Activated CD4-positive, alpha-beta T cell treated with anti-CD3 and anti-CD28 coated beads, Interleukin-2, amount 50 U/mL, for 4 hours (primary cell): Measurements from ENCODE around the gene RENBP.

Experiments used
- DNase-seq, 2 experiments: peaks; one replicate each; pipeline ENCODE4 v3.0.0-alpha.2; 2020

The RENBP gene

DNA sequence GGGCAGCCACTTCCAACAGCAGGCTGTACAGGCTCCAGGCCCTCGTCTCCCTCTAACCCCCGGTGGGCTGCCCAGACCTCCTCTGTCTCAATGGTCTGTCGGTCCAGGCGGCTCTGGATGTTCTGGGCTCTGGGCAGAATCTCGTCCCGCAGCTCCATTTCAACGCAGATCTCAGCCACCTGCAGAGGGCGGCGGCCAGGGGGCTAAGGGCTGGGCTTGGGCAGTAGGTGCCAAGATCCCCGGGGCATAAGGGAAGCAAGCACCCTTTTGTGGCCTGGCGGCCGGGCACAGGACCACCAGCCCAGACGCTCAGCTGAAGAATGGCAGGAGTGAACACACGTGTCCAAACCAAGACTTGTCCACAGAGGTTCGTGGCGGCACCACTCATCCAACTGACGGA is 30.7 kb downstream of the RENBP start:
- no peak for DNase-seq

DNA sequence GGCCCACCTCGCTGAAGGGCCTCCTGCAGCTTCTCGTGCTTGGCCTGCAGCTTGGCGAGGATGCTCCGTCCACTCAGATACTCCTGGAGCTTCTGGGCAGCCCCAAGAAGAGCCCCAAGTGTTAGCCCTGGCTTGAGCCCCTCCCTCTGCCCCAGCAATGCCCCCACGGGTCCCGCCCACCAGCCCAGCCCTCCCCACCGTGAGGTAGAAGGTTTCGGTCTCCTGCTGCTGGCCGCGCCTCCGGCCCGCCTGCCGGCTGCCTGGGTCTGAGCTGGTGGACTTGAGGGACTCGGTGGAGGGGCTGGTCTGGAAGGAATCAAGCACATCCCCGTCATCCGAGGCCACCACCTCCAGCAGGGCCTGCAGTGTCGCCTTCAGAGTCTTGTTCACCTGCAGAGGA is 31.2 kb downstream of the RENBP start:
- DNase-seq: no peak

DNA sequence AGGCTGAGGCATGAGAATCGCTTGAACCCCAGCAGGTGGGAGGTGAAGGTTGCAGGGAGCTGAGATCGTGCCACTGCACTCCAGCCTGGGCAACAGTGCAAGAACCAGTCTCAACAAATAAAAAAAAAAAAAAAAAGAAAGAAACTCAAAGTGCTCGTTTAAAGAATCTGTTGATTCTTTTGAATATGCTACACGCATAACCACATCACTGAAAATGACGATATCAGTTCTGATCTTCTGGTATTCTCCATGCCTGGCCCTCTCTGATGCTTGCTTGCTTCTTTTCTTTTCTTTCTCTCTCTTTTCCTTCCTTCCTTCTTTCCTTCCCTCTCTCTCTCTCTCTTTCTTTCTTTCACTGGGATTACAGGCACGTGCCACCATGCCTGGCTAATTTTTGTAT is 32.6 kb downstream of the RENBP start:
- DNase-seq: no peak

DNA sequence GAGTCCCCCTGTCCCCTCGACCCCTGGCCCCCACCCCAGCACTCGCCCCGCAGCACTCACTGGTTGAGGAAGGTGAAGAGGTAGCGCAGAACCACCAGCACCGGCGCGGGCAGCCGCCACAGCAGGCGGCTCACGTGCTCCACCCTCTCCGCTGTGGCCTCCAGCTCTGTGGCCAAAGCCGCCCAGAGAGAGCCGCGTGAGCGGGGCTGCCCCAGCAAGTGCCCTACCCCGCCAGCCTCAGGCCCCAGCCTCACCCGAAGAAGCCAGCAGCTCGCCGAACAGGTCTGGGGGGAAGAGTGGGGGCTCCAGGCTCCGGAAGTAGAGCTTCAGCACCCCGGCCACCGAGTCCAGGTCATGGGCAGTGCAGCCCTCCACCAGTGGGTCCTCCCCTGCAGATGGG is 34.0 kb downstream of the RENBP start:
- no peak for DNase-seq

DNA sequence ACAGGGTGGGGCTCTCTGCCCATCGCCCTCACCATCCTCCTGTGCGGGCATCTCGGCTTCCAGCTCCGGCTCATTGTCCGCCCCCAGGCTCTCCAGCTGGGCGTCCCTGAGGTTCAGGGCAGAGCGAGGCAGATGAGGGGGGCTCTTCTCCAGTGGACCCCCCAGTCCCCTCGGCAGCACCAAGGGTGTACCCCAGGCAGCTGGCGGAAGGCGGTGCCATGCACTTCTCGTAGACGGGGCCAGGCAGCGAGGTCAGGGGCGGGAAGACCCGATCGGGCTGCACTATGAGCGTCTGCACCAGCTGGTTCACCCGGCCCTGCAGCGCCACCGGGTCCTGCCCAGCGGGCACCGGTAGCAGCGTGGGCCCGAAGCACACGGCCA is 34.5 kb downstream of the RENBP start:
- no peak for DNase-seq

DNA sequence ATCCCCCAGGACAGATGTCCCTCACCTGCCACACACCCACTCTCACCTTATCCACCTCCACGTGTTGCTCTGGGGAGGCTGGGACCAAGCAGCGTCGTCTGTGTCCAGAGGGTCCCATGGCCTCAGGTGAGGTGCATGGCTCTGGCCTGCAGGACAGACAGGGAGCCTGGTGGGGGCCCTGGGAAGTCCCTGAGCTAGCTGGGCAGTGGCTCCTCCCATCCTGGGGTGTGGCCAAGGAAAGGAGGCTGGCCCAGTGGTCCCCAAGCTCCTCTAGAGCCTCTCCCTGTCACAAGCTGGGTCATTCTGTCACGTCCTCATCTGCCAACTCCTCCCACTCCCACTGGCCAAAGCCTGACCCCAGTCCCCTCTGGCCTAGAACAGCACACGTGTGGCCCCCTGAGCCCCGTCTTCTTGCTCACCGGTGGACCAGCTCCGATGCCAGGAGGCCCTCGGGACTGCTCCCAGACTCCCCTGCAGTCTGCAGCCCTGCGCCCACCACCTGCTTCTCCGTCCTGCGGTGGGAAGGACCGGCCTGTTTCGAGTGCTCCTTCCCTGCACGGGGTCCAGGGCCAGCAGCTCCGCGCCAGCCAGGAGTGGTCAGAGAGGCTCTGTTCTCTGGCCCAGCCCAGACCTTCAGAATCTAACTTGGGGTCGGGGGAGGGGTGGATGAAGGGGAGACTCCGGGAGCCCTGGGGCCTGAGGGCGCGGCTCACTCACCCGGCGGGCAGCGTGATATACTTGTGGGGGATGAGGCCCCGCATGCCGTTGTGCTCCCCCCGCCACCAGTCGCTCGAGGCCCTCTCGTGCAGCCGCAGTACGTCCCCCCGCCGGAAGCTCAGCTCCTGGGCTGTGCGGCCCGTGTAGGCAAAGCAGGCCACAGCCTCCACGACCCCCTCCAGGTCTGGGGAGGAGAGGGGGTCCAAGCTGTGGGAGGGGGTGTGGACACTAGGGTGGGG is 35.1 kb downstream of the RENBP start:
- DNase-seq: no peak

DNA sequence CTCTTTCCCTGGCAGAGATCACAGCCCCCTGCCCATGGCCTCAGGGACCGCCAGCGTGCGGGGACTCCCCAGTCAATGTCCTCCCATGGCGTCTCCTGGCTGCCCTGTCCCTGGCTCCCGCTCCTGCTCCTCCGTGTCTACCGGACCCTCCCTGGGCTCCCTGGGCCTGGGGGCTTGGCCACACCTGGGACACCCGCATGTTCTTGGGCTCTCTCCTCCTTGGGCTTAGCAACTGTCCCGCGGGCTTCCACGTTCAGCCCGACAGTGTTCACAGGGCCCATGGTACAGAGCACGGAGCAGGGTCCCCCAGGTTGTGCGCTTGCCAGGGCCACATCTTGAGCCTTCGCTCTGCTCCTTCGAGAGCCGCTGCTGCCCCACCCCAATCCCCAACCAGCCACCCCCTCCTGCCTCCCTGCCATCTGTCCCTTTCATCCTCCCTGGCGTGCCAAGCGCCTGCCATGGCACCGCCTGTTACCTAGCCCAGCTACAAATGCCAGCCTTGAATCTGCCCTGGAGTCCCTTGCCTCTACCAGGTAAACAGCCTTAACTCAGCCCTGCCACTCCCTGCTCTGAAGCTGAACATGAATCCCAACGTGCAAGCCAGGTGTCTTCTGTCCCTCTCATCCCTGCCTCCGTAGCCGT is 36.1 kb downstream of the RENBP start:
- DNase-seq: no peak

DNA sequence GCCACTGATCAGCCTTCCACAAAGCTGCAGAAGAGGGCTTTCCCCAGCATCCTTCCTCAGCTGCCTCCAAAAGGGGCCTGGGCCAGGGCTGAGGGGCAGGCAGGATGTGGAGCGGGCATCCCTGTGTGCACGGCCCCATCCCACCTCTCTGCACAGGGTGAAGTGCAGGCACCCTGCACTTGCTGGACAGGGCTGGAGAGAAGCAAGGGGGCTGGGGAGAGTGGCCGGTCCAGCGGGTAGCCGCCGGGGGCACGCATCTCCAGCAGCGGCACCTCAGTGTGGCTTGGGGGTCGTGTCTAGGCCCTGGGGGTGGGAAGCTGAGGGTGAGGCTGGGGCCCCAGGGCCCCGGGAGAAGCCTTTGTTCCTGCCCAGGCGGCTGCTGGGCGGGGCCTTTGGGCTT is 37.0 kb downstream of the RENBP start:
- DNase-seq: no peak

DNA sequence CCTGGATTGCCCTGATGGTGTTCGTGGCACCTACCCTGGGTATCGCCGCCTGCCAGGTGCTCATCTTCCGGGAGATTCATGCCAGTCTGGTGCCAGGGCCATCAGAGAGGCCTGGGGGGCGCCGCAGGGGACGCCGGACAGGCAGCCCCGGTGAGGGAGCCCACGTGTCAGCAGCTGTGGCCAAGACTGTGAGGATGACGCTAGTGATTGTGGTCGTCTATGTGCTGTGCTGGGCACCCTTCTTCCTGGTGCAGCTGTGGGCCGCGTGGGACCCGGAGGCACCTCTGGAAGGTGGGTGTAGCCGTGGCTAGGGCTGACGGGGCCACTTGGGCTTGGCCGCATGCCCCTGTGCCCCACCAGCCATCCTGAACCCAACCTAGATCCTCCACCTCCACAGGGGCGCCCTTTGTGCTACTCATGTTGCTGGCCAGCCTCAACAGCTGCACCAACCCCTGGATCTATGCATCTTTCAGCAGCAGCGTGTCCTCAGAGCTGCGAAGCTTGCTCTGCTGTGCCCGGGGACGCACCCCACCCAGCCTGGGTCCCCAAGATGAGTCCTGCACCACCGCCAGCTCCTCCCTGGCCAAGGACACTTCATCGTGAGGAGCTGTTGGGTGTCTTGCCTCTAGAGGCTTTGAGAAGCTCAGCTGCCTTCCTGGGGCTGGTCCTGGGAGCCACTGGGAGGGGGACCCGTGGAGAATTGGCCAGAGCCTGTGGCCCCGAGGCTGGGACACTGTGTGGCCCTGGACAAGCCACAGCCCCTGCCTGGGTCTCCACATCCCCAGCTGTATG is 38.1 kb downstream of the RENBP start:
- no peak for DNase-seq

DNA sequence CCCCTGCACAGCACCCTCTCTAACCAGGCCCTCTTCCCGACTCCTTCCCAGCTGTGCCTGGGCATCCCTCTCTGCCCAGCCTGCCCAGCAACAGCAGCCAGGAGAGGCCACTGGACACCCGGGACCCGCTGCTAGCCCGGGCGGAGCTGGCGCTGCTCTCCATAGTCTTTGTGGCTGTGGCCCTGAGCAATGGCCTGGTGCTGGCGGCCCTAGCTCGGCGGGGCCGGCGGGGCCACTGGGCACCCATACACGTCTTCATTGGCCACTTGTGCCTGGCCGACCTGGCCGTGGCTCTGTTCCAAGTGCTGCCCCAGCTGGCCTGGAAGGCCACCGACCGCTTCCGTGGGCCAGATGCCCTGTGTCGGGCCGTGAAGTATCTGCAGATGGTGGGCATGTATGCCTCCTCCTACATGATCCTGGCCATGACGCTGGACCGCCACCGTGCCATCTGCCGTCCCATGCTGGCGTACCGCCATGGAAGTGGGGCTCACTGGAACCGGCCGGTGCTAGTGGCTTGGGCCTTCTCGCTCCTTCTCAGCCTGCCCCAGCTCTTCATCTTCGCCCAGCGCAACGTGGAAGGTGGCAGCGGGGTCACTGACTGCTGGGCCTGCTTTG is 38.9 kb downstream of the RENBP start:
- no peak for DNase-seq

DNA sequence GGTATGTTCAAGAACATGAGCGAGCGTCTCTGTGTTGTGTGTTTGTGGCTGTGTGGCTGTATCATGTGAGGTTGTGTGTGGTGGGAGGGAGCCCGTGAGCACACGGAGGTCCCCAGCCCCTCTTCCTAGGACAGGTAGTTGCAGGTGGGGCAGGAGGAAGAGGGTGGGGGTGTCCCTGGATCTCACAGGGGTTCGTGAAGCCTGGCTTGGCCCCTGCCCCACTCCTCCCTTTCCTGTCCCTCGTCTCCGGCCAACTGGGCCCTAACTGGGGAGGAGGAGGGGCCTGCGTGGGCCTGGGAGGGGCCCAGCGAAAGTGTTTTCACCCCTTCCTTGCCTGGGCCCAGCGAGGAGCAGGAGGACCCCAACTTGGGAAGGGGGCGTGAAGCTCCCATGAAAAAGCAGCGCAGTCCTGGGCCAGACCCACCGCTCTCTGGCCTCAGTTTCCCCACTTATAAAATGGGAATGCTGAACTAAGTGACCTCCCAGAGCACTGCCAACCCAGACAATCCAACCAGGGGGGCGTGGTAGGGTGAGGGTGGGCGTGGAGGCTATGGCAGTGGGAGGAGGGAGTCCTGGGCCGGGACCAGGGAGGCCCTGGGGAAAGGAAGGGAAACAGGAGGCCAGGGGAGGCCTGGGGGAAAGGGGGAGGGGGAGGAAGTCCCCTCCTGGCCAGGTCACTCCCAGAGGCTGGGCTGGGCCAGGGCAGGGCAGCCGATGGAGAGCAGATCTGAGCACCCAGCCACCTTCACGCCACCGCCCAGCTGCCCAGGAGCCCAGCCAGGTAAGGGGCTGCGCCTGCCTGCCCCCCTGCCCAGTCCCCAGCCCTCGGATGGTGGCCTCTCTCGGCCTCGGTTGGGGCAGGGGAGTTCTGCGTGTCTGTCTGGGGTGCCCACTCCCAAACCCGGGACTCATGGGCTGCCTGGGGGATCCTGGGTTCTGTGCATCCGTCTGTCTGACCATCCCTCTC is 40.2 kb downstream of the RENBP start, which contains the start of gene AVPR2:
AVPR2 (plus strand) TSS at position 683 of the 967 bp plus-strand sequence. CDS start 473 bp downstream, outside the sequence.
- no peak for DNase-seq

DNA sequence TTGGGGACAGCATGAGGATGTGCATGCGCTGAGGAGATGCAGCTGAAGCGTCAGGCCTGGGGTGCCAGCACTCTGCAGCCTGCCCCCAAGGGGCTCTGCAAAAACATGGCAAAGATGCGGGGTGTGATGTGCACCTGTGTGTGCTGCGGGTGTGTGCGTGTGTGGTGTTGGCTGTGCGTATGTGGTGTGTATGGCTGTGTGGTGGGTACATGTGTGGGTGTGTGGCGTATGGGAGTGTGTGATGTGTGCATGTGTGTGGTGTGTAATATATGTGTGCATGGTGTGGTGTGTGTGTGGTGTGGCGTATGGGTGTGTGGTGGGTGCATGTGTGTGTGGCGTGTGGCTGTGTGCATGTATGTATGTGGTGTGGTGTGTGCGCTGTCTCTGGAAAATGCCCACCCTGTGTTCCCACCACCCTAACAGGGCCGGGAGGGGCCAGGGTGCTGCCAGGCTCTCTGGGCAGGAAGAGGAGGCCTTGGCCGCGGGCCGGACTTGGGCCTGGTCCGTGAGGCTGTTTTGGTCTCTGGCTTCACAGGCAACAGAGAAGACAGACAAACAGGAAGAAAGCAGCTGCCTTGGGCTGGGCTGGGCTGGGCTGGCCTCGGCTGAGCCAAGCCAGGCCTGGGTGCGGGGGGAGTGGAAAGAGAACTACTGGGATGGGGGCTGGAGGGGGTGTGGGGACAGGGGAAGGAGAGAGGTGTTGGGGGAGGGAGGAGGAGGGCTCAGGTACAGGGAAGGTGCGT is 41.0 kb downstream of the RENBP start:
- DNase-seq: no peak

DNA sequence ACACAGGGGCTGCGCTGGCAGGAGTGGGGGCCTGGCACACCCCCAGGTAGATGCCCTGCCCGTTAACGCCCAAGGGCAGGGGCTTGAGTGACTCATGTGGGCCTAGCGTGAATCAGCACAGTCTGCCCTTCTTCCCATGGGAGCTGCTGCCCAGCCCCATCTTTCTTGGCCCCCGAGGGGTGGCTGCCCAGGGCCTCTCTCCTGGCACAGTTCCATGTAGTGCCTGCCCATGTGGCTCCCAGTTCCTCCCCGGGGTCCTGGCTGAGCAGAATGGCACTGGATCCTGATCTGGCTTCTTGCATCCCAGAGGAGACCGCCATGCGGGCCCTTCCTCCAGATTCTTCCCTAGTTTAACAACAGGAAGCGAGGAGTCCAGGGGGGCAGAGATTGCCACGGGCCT is 42.1 kb downstream of the RENBP start:
- no peak for DNase-seq

DNA sequence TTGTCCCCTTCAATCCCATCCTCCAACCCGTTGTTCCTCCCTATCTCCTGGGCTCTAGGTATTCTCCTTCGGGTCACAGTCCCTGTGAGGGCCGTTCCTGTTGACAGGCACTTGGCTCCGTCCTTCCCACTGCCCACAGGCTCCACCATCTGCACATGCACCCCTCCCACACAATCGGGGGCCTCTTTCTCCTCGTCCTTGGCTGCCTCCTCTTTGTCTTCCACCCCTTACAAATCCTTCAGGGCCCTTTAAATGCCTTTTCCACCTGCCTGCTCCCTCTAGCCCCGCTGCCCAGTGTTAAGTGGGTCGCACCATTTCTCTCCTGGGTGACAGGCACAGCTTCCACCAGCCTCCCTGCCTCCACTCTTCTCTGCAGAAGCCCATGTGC is 42.7 kb downstream of the RENBP start:
- no peak for DNase-seq

DNA sequence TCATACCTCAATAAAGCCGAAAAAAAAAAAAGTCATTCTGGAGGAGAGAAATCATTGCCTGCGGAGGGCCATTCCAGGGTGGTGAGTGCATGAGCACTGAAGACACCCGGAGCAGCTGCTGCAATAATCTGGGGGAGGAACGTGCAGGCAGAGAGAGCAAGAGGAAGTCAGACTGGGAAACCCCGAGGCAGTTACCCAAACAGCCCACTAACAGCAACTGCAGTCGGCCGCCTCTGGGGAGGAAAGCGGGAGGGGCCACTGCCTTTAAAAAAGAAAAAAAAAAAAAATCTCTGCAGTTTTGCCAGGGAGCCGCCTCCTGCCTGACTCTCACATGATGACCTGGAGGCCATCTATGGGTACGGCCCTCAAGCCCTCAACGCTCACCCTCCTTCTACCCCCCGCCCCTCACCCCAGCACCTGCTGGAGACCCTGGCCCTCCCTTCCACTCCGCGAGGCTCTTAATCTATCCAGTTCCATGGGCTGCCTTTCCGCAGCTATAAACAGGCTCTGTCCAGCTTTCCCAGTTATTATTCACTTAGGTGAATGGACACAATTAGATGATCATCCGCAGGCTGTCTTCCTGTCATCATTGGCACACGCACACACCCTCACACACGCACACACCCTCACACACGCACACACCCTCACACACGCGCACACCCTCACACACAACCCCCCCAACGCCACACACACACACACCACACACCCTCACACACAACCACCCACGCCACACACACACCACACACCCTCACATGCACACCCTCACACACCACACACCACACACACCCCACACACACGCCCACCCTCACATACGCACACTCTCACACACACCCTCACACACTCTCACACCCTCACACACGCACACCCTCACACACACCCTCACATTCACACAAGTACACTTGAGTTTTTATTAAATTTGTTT is 43.4 kb downstream of the RENBP start:
- DNase-seq: peak; percentile 46 to 50

DNA sequence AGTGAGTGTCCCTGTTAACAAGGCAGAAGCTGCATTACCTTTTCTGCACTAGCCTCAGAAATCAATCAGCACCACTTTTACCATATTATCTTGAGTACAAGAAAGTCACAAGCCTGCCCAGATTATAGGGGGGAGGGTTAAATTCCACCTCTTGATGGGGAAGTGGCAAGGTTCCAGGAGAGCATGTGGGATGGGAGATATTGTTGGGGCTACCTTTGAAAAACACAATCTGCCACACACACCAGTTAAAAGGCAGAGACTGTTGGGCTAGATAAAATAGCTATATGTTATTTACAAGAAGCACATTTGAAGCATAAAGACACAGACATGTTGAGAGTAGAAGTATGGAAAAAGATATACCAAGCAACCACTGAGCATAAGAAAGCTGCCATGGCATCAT is 46.5 kb downstream of the RENBP start:
- no peak for DNase-seq

DNA sequence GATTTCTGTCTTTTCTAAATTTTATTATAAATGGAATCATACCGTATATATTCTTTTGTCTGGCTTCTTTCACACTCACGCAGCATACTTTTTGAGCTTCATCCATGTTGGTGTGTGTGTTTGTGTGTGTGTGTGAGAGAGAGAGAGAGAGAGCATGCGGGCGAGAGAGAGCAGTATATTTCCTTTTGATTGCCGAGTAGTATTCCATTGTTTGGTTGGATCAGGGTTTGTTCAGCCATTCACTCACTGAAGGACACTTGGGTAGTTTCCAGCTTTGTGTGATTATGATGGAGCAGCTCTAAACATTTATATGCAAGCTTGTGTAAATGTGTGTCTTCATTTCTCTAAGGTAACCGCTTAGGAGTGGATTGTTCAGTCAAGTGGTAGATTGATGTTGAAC is 55.3 kb downstream of the RENBP start:
- DNase-seq: no peak

DNA sequence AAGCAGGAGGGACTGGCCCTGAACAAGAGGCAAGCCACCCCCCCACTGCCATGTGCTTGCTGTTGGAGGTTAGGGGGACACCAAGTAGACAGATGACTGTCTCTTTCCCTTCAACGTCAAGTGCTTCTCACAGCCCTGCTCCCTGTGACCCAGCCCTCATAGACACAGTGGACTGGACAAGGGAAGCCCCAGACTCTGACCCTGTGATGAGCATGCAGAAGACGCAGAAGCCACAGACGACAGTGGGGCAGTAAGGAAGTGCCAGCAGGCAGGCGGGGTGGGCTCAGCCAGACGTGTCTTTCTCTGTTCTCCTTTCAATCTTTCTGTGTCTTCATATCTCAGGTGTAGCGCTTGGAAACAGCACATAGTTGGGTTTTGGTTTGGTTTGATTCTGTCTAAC is 56.1 kb downstream of the RENBP start:
- DNase-seq: no peak

DNA sequence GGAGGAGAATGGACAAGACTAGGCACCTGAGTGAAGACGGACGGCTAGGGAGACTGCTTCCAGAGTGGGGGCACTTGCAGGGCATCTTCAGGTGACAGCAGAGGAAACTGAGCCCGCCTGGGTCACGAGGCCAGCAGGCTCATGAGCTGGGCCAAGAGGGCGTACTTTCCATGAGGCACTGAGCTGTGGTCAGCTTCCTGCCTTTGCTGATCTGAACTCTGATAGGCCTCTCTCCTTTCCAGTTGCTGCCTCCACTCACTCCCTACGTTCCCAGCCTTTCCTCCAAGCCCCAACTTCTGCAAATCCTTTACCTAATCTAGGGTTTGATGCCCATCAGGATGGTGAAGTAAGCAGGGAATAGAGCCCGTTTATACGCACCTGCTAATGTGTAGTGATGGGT is 57.1 kb downstream of the RENBP start:
- DNase-seq: no peak

DNA sequence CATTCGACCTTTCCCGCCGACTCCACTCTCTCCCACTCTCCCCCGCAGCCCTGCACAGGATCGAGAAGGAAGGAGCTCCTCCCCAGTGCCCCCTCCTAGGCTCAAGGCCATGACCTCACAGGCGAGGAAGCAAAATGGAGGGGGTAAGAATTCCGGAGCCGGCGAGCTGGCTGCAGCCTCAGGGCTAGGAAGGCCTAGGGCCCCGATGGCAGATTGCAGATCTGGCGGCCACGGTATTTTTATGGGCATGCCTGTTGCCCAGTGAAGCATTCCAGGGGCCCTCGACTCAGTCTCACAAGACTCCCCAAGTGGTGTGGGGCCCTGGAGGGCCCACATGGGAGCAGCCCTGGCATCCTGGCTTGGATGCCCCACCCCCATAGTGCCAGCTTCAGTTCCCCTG is 57.5 kb downstream of the RENBP start:
- DNase-seq: no peak
